OCI-LY1 (cell line): ENCODE data around the gene LENG1.

ENCODE experiments used
- H2AFZ ChIP-seq: fragments of 200-600 bp; sonication (generic), shearing (Covaris generic); 2 replicates; pipeline ENCODE4 v1.6.0; 2014; ENCODE audit warnings: antibody characterized with exemption, mild to moderate bottlenecking, low read length
- H3F3A ChIP-seq: fragments of 200-600 bp; sonication (generic), shearing (Covaris generic); 2 replicates; pipeline ENCODE4 v1.6.0; 2014; ENCODE audit warnings: mild to moderate bottlenecking, antibody characterized with exemption, low read length, moderate library complexity; ENCODE audit not compliant: insufficient read depth
- H3K27ac ChIP-seq: fragments of 200-600 bp; sonication (generic); 2 replicates; pipeline ENCODE4 v1.5.1; 2014; ENCODE audit warnings: low read length, mixed run types, mild to moderate bottlenecking, low read depth; ENCODE audit not compliant: poor library complexity, severe bottlenecking
- H3K27me3 ChIP-seq: fragments of 200-600 bp; sonication (generic); 2 replicates; pipeline ENCODE4 v1.6.0; 2014; ENCODE audit warnings: antibody characterized with exemption, mild to moderate bottlenecking, low read length, moderate library complexity; ENCODE audit not compliant: insufficient read depth
- H3K36me3 ChIP-seq: fragments of 200-600 bp; sonication (generic); 2 replicates; pipeline ENCODE4 v1.6.1; 2014; ENCODE audit warnings: mild to moderate bottlenecking, antibody characterized with exemption, low read length, moderate library complexity, mixed read lengths; ENCODE audit not compliant: insufficient read depth
- H3K4me1 ChIP-seq: fragments of 200-600 bp; sonication (generic); 2 replicates; pipeline ENCODE4 v1.5.1; 2014; ENCODE audit warnings: mild to moderate bottlenecking, low read length, moderate library complexity; ENCODE audit not compliant: insufficient read depth, severe bottlenecking
- H3K4me2 ChIP-seq: fragments of 200-600 bp; sonication (generic), shearing (Covaris generic); 2 replicates; pipeline ENCODE4 v1.6.1; 2014; ENCODE audit warnings: low read length
- H3K4me3 ChIP-seq: fragments of 200-600 bp; sonication (generic); 2 replicates; pipeline ENCODE4 v1.5.1; 2014; ENCODE audit warnings: low read length, low read depth, mild to moderate bottlenecking, mixed read lengths; ENCODE audit not compliant: poor library complexity, severe bottlenecking
- H3K79me2 ChIP-seq: fragments of 200-600 bp; shearing (Covaris generic); 2 replicates; pipeline ENCODE4 v1.6.1; 2016; ENCODE audit warnings: mixed run types, low read length, mixed read lengths; ENCODE audit not compliant: insufficient read depth
- H3K9ac ChIP-seq: fragments of 200-600 bp; sonication (generic), shearing (Covaris generic); 2 replicates; pipeline ENCODE4 v1.6.1; 2014; ENCODE audit warnings: mild to moderate bottlenecking, low read length, mixed read lengths
- H3K9me2 ChIP-seq: fragments of 200-600 bp; sonication (generic), shearing (Covaris generic); 2 replicates; pipeline ENCODE4 v1.6.1; 2014; ENCODE audit warnings: low read depth, mild to moderate bottlenecking, low read length, mixed read lengths
- H3K9me3 ChIP-seq: fragments of 200-600 bp; shearing (Covaris generic); 2 replicates; pipeline ENCODE4 v1.6.1; 2014; ENCODE audit warnings: low read length, mixed read lengths
- H4K20me1 ChIP-seq: fragments of 200-600 bp; sonication (generic), shearing (Covaris generic); 2 replicates; pipeline ENCODE4 v1.6.0; 2016; ENCODE audit warnings: mild to moderate bottlenecking, low read length; ENCODE audit not compliant: insufficient read depth
- CTCF ChIP-seq: fragments of 200-600 bp; sonication (generic), shearing (Covaris generic); IDR thresholded peaks from 2 replicates; pipeline ENCODE4 v1.5.1; 2017; ENCODE audit warnings: mild to moderate bottlenecking, antibody characterized with exemption, low read length, moderate library complexity, mixed read lengths
- EZH2 ChIP-seq: fragments of 200-600 bp; sonication (generic), shearing (Covaris generic); IDR thresholded peaks from 2 replicates; pipeline ENCODE4 v1.8.0; 2017; ENCODE audit warnings: borderline replicate concordance, mixed run types, mild to moderate bottlenecking, antibody characterized with exemption, low read length, moderate library complexity, mixed read lengths

LENG1 gene

GRCh38 chr19:54162884-54163283 is 3.4 kb upstream of the LENG1 start:
- Histone ChIP-seq H3K4me2 (no peak overlapping the region), H3K79me2 (no peaks in the 10 kb centered on the region), H3K9me2 (no peaks in the 10 kb centered on the region), H3K9me3 (no peaks in the 10 kb centered on the region), H3K36me3 (peaks cover 2% of the 10 kb centered on the region), H2AFZ (no peak overlapping the region), H3F3A (no peaks in the 10 kb centered on the region), H3K4me3 (no peak overlapping the region), H3K4me1 (peaks cover 32% of the 10 kb centered on the region), H3K27me3 (no peaks in the 10 kb centered on the region), H3K9ac (no peak overlapping the region), H3K27ac (no peak overlapping the region), H4K20me1 (no peaks in the 10 kb centered on the region)
- TF ChIP-seq CTCF (no peak), EZH2 (no peak)

DNA sequence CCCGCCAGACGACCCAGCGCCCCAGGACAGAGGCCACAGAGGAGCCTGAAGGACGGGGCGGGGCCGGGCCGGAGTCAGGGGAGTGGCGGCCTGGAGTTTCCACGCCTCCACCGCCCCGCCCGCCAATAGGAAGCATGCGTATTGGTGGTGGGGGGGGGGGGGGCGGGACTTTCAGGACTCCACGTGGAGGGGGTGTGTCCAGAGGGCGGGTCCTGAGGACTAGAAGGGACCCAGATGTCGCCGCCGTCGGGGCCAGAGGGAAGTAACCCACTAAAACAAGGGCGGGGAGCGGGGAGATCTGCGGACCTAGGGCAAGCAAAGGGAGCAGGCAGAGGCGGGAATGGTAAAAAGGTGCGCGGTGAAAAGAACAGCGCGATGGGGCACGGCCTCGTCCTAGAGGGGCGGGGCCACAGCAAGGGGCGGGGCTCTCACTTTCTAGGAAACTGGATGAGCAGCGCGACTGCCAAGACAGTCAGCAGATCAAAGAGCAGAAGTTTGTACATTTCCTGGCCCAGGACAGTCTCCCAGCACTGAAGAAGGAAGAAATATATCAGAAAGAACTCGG is 2.8 kb upstream of the LENG1 start:
- Histone ChIP-seq H3K4me2 (peak overlapping the region; percentile 74), H3K27ac (no peak overlapping the region), H2AFZ (no peak overlapping the region), H3K27me3 (no peaks in the 10 kb centered on the region), H3K9me3 (no peaks in the 10 kb centered on the region), H3K4me3 (peak overlapping the region; percentile 38), H3K9ac (no peak overlapping the region), H3F3A (no peaks in the 10 kb centered on the region), H3K36me3 (peaks cover 4% of the 10 kb centered on the region), H3K79me2 (no peaks in the 10 kb centered on the region), H4K20me1 (no peaks in the 10 kb centered on the region), H3K4me1 (peaks cover 32% of the 10 kb centered on the region), H3K9me2 (no peaks in the 10 kb centered on the region)
- no peak for TF ChIP-seq EZH2
- no peak for TF ChIP-seq CTCF

DNA sequence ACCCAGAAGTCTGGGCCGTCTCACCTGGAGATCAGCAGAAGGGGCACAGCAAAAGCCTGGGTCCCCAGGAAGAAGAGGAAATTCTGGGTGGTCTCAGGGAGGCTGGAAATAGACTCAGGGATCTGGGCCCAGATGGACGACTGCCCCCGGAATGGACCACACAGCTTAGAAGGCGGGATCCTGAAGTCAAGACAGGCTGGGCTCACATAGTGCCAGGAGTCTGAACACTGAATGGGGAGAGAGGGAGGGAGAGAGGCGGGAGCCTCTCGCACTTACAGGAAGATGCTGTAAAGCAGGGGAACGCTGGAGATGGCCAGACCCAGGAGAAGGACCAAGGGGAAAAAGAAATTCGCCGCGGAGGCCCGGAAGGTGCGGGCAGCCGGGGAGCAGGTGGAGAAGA is 1.3 kb upstream of the LENG1 start:
- no peaks in the 10 kb centered on the region for H3F3A ChIP-seq
- H2AFZ ChIP-seq, result no peak overlapping the region
- H3K4me1 ChIP-seq, result peaks cover 28% of the 10 kb centered on the region
- no peaks in the 10 kb centered on the region for H3K9me2 ChIP-seq
- TF ChIP-seq CTCF (no peak), EZH2 (no peak)
- H3K4me2 ChIP-seq, result peak overlapping the region; percentile 74
- H3K36me3 ChIP-seq, result peaks cover 19% of the 10 kb centered on the region
- no peaks in the 10 kb centered on the region for H4K20me1 ChIP-seq
- H3K79me2 ChIP-seq, result no peaks in the 10 kb centered on the region
- H3K9ac ChIP-seq, result peak overlapping the region; percentile 73
- H3K9me3 ChIP-seq, result no peaks in the 10 kb centered on the region
- peak overlapping the region; percentile 41 for H3K27ac ChIP-seq
- peak overlapping the region; percentile 69 for H3K4me3 ChIP-seq
- H3K27me3 ChIP-seq, result no peaks in the 10 kb centered on the region
